ENCODE data around the gene GRXCR2.

GRXCR2 gene

GRCh38 chr5:145853781-145854376, 18.9 kb downstream of the GRXCR2 start:
- Histone ChIP-seq H4K20me1 (ENCODE audit: insufficient read depth, low read length, poor library complexity, severe bottlenecking) (no peaks in the 10 kb centered on the region), H3F3A (ENCODE audit: low read depth) (peaks cover 3% of the 10 kb centered on the region; the same call in 1 of the 2 replicates), H2AFZ (ENCODE audit: low read length) (no peak overlapping the region), H3K4me1 (ENCODE audit: insufficient read depth, low read length, poor library complexity, severe bottlenecking) (peaks cover 37% of the 10 kb centered on the region), H3K27me3 (ENCODE audit: insufficient read depth, low read length, poor library complexity, severe bottlenecking) (no peaks in the 10 kb centered on the region), H3K9me2 (replicated peaks; ENCODE audit: low read depth, low read length) (no peaks in the 10 kb centered on the region), H3K79me2 (ENCODE audit: insufficient read depth, low read length) (no peaks in the 10 kb centered on the region), H3K9ac (ENCODE audit: low read depth, low read length, poor library complexity, severe bottlenecking) (peak overlapping the region; percentile 63), H3K4me2 (ENCODE audit: low read depth, low read length, poor library complexity, severe bottlenecking) (peak overlapping the region; percentile 65), H3K9me3 (ENCODE audit: insufficient read depth, low read depth, low read length) (no peaks in the 10 kb centered on the region), H3K36me3 (ENCODE audit: insufficient read depth, low read length) (no peaks in the 10 kb centered on the region), H3K4me3 (ENCODE audit: low read length, poor library complexity, severe bottlenecking) (peak overlapping the region; percentile 48)
- TF ChIP-seq EZH2phosphoT487 (IDR thresholded peaks at IDR 0.05; ENCODE audit: borderline replicate concordance) (no peak), CTCF (conservative IDR thresholded peaks at IDR 0.05; ENCODE audit: low read length) (no peak)

- peaks cover 37% of the 10 kb centered on the region for H3K4me1 ChIP-seq (ENCODE audit: insufficient read depth, low read length, poor library complexity, severe bottlenecking)
- H3K9me2 ChIP-seq (replicated peaks; ENCODE audit: low read depth, low read length), result no peaks in the 10 kb centered on the region
- H3F3A ChIP-seq (ENCODE audit: low read depth), result peaks cover 3% of the 10 kb centered on the region; the same call in 1 of the 2 replicates
- H3K36me3 ChIP-seq (ENCODE audit: insufficient read depth, low read length), result no peaks in the 10 kb centered on the region
- TF ChIP-seq CTCF (conservative IDR thresholded peaks at IDR 0.05; ENCODE audit: low read length) (no peak), EZH2phosphoT487 (IDR thresholded peaks at IDR 0.05; ENCODE audit: borderline replicate concordance) (no peak)
- H3K9me3 ChIP-seq (ENCODE audit: insufficient read depth, low read depth, low read length), result no peaks in the 10 kb centered on the region
- no peak overlapping the region for H3K9ac ChIP-seq (ENCODE audit: low read depth, low read length, poor library complexity, severe bottlenecking)
- no peaks in the 10 kb centered on the region for H4K20me1 ChIP-seq (ENCODE audit: insufficient read depth, low read length, poor library complexity, severe bottlenecking)
- no peaks in the 10 kb centered on the region for H3K79me2 ChIP-seq (ENCODE audit: insufficient read depth, low read length)
- H3K4me3 ChIP-seq (ENCODE audit: low read length, poor library complexity, severe bottlenecking), result no peak overlapping the region
- no peaks in the 10 kb centered on the region for H3K27me3 ChIP-seq (ENCODE audit: insufficient read depth, low read length, poor library complexity, severe bottlenecking)
- no peak overlapping the region for H3K4me2 ChIP-seq (ENCODE audit: low read depth, low read length, poor library complexity, severe bottlenecking)
- no peak overlapping the region for H2AFZ ChIP-seq (ENCODE audit: low read length)
These were observed 19.8 kb downstream of the GRXCR2 start for GRCh38 chr5:145852990-145853389.

- Histone ChIP-seq H3K79me2 (ENCODE audit: insufficient read depth, low read length) (no peaks in the 10 kb centered on the region), H3K4me3 (ENCODE audit: low read length, poor library complexity, severe bottlenecking) (no peak overlapping the region), H3K9me2 (replicated peaks; ENCODE audit: low read depth, low read length) (no peaks in the 10 kb centered on the region), H3K4me1 (ENCODE audit: insufficient read depth, low read length, poor library complexity, severe bottlenecking) (peaks cover 10% of the 10 kb centered on the region), H3K4me2 (ENCODE audit: low read depth, low read length, poor library complexity, severe bottlenecking) (no peak overlapping the region), H3K9me3 (ENCODE audit: insufficient read depth, low read depth, low read length) (no peaks in the 10 kb centered on the region), H4K20me1 (ENCODE audit: insufficient read depth, low read length, poor library complexity, severe bottlenecking) (no peaks in the 10 kb centered on the region), H3K36me3 (ENCODE audit: insufficient read depth, low read length) (no peaks in the 10 kb centered on the region), H2AFZ (ENCODE audit: low read length) (no peak overlapping the region), H3K9ac (ENCODE audit: low read depth, low read length, poor library complexity, severe bottlenecking) (no peak overlapping the region), H3F3A (ENCODE audit: low read depth) (no peaks in the 10 kb centered on the region), H3K27me3 (ENCODE audit: insufficient read depth, low read length, poor library complexity, severe bottlenecking) (no peaks in the 10 kb centered on the region)
- TF ChIP-seq CTCF (conservative IDR thresholded peaks at IDR 0.05; ENCODE audit: low read length) (no peak), EZH2phosphoT487 (IDR thresholded peaks at IDR 0.05; ENCODE audit: borderline replicate concordance) (no peak)
These were observed 24.0 kb downstream of the GRXCR2 start for GRCh38 chr5:145848854-145849253.
